HG02884 (cell line): ENCODE measurements around the gene CPNE4.
"Not testable (repeated sequence)": the region's sequence is repeated elsewhere in the genome, so short reads cannot be mapped to it uniquely, and the experiment has no call there.

ENCODE experiments used
- ATAC-seq: cut with Tn5 transposase; IDR thresholded peaks from one replicate; pipeline ENCODE4 v1.9.1; 2021; ENCODE audit warnings: mild to moderate bottlenecking, moderate library complexity; ENCODE audit not compliant: unreplicated experiment

CPNE4 gene

DNA sequence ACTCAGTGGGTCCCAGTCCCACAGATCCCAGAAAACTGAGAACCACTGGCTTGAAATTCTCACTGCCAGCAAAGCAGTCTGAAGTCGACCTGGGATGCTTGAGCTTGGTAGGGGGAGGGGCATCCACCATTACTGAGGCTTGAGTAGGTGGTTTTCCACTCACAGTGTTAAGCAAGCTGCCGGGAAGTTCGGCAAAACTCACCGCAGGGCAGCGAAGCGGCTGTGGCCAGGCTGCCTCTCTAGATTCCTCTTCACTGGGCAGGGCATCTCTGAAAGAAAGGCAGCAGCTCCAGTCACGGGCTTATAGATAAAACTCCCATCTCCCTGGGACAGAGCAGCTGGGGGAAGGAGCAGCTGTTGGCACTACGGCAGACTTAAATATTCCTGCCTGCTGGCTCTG is 71.4 kb downstream of the CPNE4 start:
- ATAC-seq = not testable (repeated sequence)

DNA sequence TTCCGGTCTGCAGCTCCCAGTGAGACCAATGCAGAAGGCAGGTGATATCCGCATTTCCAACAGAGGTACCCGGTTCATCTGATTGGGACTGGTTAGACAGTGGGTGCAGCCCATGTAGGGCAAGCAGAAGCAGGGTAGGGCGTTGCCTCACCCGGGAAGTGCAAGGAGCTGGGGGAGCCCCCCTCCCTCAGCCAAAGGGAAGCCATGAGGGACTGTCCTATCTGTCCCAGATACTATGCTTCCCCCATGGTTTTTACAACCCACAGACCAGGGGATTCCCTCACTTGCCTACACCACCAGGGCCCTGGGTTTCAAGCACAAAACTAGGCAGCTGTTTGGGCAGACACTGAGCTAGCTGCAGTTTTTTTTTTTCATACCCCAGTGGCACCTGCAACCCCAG is 71.8 kb downstream of the CPNE4 start:
- ATAC-seq = no peak

- no peak for ATAC-seq
Observed at GRCh38 chr3:131960324-131960723, 74.5 kb downstream of the CPNE4 start.

- ATAC-seq = no peak
Observed at GRCh38 chr3:131957980-131958379, 76.8 kb downstream of the CPNE4 start.

DNA sequence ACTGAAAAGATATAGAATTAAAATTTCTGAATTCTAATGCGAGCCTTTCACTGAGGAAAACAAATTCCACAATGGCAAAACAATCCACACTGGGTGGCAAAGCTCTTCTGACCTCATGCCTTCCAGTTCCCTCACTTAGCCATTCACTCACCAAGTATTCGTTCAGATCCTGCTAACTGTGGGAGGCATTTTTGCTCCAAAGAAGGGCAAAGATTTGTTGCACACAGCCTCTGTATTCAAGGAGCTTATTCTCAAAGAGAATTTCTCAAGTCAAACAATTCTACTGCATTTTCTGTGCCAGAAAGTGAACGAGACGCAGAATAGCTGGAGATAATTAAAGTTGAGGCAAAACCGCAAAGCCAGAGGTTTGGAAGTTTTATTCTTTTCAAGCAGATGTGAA is 77.3 kb downstream of the CPNE4 start:
- ATAC-seq = no peak

- no peak for ATAC-seq
Observed at GRCh38 chr3:131948806-131949205, 86.0 kb downstream of the CPNE4 start.

GRCh38 chr3:131944676-131945075 is 90.1 kb downstream of the CPNE4 start:
- no peak for ATAC-seq

GRCh38 chr3:131933665-131934064 is 101.1 kb downstream of the CPNE4 start:
- no peak for ATAC-seq

DNA sequence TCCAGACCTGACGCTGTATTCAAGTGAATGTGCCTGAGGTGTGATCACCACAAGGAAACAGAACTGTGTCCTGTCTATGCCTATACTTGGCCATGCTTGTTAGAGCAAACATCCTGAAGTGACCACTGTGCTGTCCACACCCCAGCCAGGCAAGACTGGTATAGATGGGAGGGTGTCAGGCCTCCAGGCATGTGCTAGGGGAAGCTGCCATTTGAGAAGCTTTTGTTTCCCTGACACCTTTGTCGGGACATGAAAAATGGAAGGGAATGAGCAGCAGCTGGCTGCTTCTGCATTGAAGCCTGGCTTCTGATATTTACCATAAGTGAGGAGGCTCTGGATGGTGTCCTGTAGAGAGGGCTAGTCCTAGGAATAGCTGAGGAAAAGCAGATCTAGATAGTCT is 106.2 kb downstream of the CPNE4 start:
- no peak for ATAC-seq

DNA sequence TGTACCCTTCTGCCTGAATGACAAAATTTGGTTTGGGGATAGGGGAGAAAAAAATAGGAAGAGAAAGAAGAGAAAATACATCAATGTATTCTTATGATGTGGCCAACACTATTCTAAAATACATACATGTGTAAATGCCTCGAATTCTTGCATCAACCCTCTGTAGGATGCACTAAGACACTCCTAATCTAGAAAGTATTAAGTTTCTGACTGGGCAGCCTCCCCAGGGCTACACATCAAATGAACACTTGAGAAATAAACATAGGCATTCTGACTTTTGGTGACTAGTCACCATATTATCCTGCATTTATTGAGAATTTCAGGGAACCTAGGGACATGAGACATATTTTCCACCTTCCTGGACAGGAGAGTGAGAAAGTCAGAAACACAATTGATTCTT is 109.2 kb downstream of the CPNE4 start:
- no peak for ATAC-seq

DNA sequence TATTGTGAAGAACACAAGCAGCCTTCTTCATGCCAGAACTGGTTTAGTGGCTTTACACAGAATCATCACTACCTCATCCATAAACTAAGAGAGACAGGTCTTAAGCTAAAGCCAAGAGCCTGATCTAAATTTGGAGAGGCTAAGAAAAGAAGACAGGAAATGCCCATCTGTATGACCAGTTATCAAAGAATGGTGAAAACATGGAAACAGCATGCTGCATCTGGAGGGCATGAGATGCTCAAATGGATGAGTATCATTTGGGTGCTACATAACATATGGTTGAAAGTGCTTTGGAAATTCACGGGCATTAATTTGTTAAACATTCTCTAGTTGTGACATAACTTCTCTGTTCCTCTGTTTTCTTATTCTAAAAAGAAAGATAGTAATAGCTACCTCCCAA is 112.5 kb downstream of the CPNE4 start:
- ATAC-seq = no peak

- ATAC-seq = no peak
Observed at GRCh38 chr3:131917006-131917405, 117.8 kb downstream of the CPNE4 start.

DNA sequence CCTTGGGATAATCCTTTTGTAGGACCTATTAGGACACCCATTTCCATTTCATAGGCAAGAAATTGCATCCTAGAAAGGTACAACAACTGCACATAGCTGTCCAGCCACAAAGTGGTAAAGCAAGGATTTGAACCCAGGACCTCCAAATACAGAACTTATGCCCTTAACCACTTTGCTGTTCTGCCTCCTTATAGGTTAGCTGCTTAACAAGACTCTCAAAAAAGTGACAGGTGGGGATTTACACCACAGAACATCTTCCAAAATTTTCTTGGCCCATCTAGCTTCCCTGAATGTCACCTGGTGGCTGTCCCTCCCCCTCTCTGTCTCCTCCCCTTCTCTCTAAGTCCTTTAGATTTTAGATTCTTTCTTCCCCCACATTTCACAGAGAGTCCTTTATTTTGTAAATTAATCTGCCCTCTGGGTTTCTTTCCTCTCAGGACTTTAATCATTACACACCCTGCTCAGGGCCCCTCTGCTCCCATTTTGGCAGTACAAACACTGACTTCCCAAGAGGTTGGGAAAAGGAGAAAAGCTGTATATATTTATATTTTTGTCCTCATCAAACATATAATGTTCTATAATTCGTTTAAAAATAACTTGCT is 120.6 kb downstream of the CPNE4 start:
- ATAC-seq = no peak

GRCh38 chr3:131912255-131912654 is 122.6 kb downstream of the CPNE4 start:
- no peak for ATAC-seq

GRCh38 chr3:131907796-131908195 is 127.0 kb downstream of the CPNE4 start:
- no peak for ATAC-seq

- no peak for ATAC-seq
Observed at GRCh38 chr3:131903988-131904415, 130.8 kb downstream of the CPNE4 start.

- ATAC-seq = no peak
Observed at GRCh38 chr3:131901686-131902085, 133.1 kb downstream of the CPNE4 start.

- ATAC-seq = no peak
Observed at GRCh38 chr3:131900891-131901290, 133.9 kb downstream of the CPNE4 start.

DNA sequence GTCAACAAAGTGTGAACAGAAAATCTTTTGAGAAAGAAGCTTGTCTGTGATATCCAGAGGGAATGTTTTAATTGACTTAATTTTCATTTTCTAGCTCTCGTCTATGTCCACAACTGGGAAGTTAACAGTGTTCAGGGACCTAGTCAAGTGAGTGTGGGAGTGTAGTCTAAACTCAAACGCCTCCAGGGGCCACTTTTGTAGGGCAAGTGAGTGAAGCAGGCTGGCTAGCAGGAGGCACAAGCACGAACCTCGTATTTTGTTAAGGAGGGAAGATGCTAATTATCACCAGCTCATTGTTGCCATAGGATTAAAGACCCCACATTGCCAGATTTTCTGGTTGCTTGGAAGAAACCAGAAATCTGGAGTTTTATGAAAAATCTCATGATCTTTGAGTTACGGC is 135.8 kb downstream of the CPNE4 start:
- ATAC-seq = no peak

DNA sequence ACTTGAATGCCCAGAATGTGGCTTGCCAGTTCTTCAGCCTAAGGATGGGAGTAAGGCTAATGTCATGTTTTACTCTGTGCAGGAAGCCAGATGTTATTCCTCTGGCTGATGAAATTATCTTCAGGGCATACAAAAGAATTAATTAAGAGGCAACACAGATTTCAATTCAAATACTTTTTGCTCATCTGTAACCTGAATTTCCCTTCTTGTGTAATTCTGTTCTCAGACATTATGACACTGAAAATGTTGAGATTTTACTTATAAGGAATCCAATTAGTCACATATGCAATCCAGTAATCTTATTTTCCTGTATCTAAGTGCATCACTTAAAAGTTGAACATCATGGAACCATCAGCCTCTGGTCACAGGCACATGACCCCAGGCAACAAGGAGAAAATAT is 136.5 kb downstream of the CPNE4 start:
- no peak for ATAC-seq

- no peak for ATAC-seq
Observed at GRCh38 chr3:131896285-131896684, 138.5 kb downstream of the CPNE4 start.

DNA sequence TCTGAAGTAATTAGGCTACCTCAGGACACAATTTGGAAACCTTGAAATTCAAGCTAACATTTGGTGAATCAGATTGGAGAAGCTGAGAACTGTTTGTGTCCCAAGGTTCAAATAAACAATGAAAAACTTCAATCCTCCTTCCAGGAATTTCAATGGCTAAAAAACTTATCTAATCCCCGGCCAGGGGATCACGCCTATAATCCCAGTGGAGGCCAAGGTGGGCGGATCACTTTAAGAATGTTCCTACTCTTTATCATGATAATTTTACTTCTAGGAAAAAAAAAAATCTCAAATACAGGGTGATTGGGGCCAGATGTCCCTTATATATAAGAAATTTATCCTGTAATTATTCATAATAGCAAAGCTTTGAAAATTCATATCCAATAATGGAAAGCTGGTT is 139.0 kb downstream of the CPNE4 start:
- ATAC-seq = no peak

DNA sequence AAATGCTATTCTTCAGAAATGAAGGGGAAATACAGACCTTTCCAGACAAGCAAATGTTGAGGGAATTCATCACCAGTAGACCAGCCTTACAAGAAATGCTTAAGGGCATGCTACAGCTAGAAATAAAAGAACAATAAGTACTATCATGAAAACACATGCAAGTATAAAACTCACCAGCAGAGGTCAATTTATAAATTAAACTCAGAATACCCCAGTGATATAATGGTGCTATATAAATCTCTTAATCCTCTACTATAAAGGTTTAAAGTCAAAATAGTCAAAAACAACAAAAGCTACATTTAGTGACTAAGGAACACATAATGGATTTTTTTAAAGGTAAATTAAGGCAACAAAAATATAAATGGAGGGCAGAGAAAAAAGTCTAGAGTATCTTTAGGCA is 142.5 kb downstream of the CPNE4 start:
- ATAC-seq = no peak
